PC-9 (cell line): ENCODE results near the gene GBX1. TPM values are rescaled to one million over a fixed set of nuclear protein-coding genes. Genes with fewer than 3 reads are reported as not detected.

ENCODE experiments used
- BruUV-seq: library from RNA; stranded (reverse); fragments of 400-500 nt; replicated peaks from 2 replicates; lab custom pipeline; 2021; lab: Mats Ljungman, UMichigan
- CTCF ChIA-PET: fragments of 300-600 bp; sonication (Branson Sonifier 250); formaldehyde crosslinking; loops from one replicate; lab custom pipeline; 2022; ENCODE audit warnings: antibody characterized with exemption; lab: Charles Lee
- POLR2A ChIA-PET: fragments of 300-600 bp; sonication (Branson Sonifier 250); formaldehyde crosslinking; loops from one replicate; lab custom pipeline; 2022; ENCODE audit warnings: antibody characterized with exemption; ENCODE audit not compliant: unreplicated experiment; lab: Charles Lee
- DNase-seq, 2 experiments: peaks; one replicate each; pipeline versions ENCODE4 v3.0.0 to v3.0.0-alpha.2; 2015 to 2022; ENCODE audit warnings: mixed read lengths in 1 of 2
- H2AFZ ChIP-seq: fragments of 200-600 bp; sonication (generic); 2 replicates; pipeline ENCODE4 v1.8.1; 2017; ENCODE audit warnings: antibody characterized with exemption
- H3F3A ChIP-seq: fragments of 200-600 bp; sonication (generic); 2 replicates; pipeline ENCODE4 v1.8.1; 2017; ENCODE audit warnings: antibody characterized with exemption, mild to moderate bottlenecking, low read depth; ENCODE audit not compliant: insufficient read depth
- H3K27ac ChIP-seq: fragments of 200-600 bp; sonication (generic); 2 replicates; pipeline ENCODE4 v1.6.1; 2016; ENCODE audit warnings: mixed run types
- H3K27me3 ChIP-seq: fragments of 200-600 bp; sonication (generic); 2 replicates; pipeline ENCODE4 v1.6.1; 2016; ENCODE audit warnings: low read depth, mixed run types; ENCODE audit not compliant: insufficient read depth
- H3K36me3 ChIP-seq: fragments of 200-600 bp; sonication (generic); 2 replicates; pipeline ENCODE4 v1.6.1; 2016; ENCODE audit warnings: low read depth, mixed run types
- H3K4me1 ChIP-seq: fragments of 200-600 bp; sonication (generic); replicated peaks from 2 replicates; pipeline ENCODE4 v1.6.1; 2016; ENCODE audit warnings: mixed run types; ENCODE audit not compliant: insufficient read depth
- H3K4me2 ChIP-seq: fragments of 200-600 bp; sonication (generic); 2 replicates; pipeline ENCODE4 v1.6.1; 2017; ENCODE audit warnings: mixed run types
- H3K4me3 ChIP-seq: fragments of 200-600 bp; sonication (generic); 2 replicates; pipeline ENCODE4 v1.6.1; 2016; ENCODE audit warnings: mixed run types
- H3K79me2 ChIP-seq: fragments of 200-600 bp; sonication (generic); 2 replicates; pipeline ENCODE4 v1.6.1; 2017; ENCODE audit warnings: low read depth, mixed run types
- H3K9me2 ChIP-seq: fragments of 200-600 bp; sonication (generic); 2 replicates; pipeline ENCODE4 v1.8.1; 2017; ENCODE audit warnings: mild to moderate bottlenecking; ENCODE audit not compliant: insufficient read depth
- H3K9me3 ChIP-seq: fragments of 200-600 bp; sonication (generic); 2 replicates; pipeline ENCODE4 v1.8.1; 2016; ENCODE audit warnings: low read depth; ENCODE audit not compliant: insufficient read depth
- H4K20me1 ChIP-seq: fragments of 200-600 bp; sonication (generic); 2 replicates; pipeline ENCODE4 v1.8.1; 2017; ENCODE audit not compliant: insufficient read depth
- CTCF ChIP-seq: fragments of 200-600 bp; sonication (generic); conservative IDR thresholded peaks from 2 replicates; pipeline ENCODE4 v1.6.1; 2017; ENCODE audit warnings: mixed run types, antibody characterized with exemption, mild to moderate bottlenecking, moderate library complexity
- EZH2 ChIP-seq: fragments of 200-600 bp; sonication (generic); IDR thresholded peaks from 2 replicates; pipeline ENCODE4 v1.8.0; 2017; ENCODE audit warnings: antibody characterized with exemption, low read depth
- intact Hi-C: fragments of 100-400 bp; cut with micrococcal nuclease; formaldehyde crosslinking; loops from one replicate; pipeline ENCODE4 v1.10.0; 2022; ENCODE audit not compliant: unreplicated experiment
- total RNA-seq: library from RNA; stranded (reverse); gene quantifications from 2 replicates; pipeline ENCODE4 v1.2.3, GENCODE V29; 2021

The GBX1 gene
- total RNA-seq, 1 experiment from 2014 or later: not detected

DNA sequence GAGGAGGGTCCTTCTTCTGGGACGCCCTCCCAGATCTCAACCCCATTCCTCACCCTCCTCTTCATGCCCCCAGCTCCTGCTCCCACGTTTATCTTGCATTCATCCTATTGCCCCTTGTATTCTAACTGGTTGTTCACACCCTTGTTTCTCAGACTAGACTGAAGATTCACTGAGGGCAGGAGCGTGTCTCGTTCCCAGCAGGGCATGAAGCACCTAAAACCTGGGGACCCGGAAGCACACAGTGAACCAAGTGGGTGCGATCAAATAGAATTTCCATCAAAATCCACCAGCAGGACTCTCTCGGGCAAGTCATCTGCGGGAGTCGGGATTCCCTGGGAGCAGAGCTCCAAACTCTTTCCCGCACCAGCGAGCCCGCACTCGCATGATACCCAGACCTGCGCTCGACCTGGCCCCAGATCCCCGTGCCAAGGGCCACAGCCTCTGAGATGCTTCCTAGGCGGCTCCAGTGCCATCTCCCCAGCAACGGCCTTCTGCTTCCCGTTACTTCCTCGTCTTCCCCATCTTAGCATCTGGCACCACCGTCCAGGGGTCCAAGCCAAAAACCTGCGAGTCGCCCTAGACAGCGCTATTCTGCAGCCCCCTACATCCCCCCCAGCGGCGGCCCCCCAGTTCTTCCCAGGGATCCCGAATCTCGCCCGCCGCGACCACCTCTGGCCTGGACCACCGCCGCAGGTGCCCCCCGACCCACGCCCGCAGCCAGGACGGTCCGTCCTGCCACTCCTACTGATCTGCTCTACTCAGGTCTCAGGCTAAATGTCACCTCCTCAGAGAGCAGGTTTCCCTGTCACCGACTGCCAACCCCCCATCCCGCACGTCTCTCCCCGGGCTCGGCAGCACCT is 6.1 kb upstream of the GBX1 start:
- Histone ChIP-seq H3K9me2 (no peaks in the 10 kb centered on the region), H3K4me2 (no peak overlapping the region), H3K36me3 (no peaks in the 10 kb centered on the region), H3K27me3 (peaks cover 67% of the 10 kb centered on the region), H3K9me3 (no peaks in the 10 kb centered on the region), H3F3A (no peaks in the 10 kb centered on the region), H3K27ac (no peak overlapping the region), H3K4me1 (no peaks in the 10 kb centered on the region), H3K4me3 (no peak overlapping the region), H4K20me1 (no peaks in the 10 kb centered on the region; the same call in 1 of the 2 replicates), H2AFZ (no peak overlapping the region), H3K79me2 (no peaks in the 10 kb centered on the region)
- no peak for DNase-seq
- ChIA-PET POLR2A (no interaction called here), CTCF (no interaction called here)
- BruUV-seq: no TSS peak
- TF ChIP-seq CTCF (no peak), EZH2 (no peak)
- intact Hi-C loops: loop anchor here (2.0 to 10.0 kb wide), 6 partner anchors 69 to 889 kb away; partner anchors contain the start of gene ABCB8

- Histone ChIP-seq H4K20me1 (no peaks in the 10 kb centered on the region; the same call in 1 of the 2 replicates), H3K4me2 (no peak overlapping the region), H2AFZ (no peak overlapping the region), H3K36me3 (no peaks in the 10 kb centered on the region), H3K27me3 (peaks cover 61% of the 10 kb centered on the region), H3K9me2 (no peaks in the 10 kb centered on the region), H3K9me3 (no peaks in the 10 kb centered on the region), H3K4me3 (no peak overlapping the region), H3K27ac (no peak overlapping the region), H3K4me1 (no peaks in the 10 kb centered on the region), H3F3A (no peaks in the 10 kb centered on the region), H3K79me2 (no peaks in the 10 kb centered on the region)
- intact Hi-C loops: loop anchor here (1.0 to 10.0 kb wide), 10 partner anchors 48 to 888 kb away; partner anchors contain the start of gene ABCB8
- DNase-seq: peak; percentile 46 to 82
- no TSS peak for BruUV-seq
- TF ChIP-seq EZH2 (no peak), CTCF (peak; percentile 100)
- ChIA-PET POLR2A (no interaction called here), CTCF (no interaction called here)
These were observed 5.0 kb upstream of the GBX1 start for GRCh38 chr7:151172273-151173141.

DNA sequence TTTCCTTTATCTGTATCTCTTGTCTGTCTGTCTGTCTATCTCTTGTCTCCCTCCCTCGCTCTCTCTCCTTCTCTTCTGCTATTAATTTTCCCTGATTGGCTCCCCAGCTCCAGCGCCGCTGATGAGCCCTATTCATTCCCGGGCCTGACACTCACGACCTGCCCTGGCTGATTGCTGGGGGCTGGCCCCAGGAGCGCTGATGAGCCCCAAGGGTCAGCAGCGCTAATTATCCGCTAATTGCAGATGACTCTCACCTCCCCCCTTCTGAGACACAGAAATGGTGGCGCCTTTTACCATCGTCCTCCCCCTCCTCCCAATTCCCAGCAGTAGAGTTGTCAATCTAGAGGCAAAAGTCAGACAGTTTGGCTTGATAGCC is 1.3 kb upstream of the GBX1 start:
- H3K79me2 ChIP-seq: no peaks in the 10 kb centered on the region
- no peaks in the 10 kb centered on the region for H3K36me3 ChIP-seq
- no peak overlapping the region for H2AFZ ChIP-seq
- intact Hi-C loops: no loop called here
- H3F3A ChIP-seq: no peaks in the 10 kb centered on the region
- no peak for DNase-seq
- ChIA-PET CTCF (interaction anchor here (0.6 kb wide), 1 partner anchor 267 kb away, joined by 5 read pairs; no protein-coding TSS in a partner anchor), POLR2A (no interaction called here)
- H3K4me1 ChIP-seq: no peaks in the 10 kb centered on the region
- no peak overlapping the region for H3K27ac ChIP-seq
- H4K20me1 ChIP-seq: no peaks in the 10 kb centered on the region
- no peak overlapping the region for H3K4me2 ChIP-seq
- no TSS peak for BruUV-seq
- TF ChIP-seq CTCF: no peak
- no peak for TF ChIP-seq EZH2
- no peaks in the 10 kb centered on the region for H3K9me2 ChIP-seq
- no peak overlapping the region for H3K4me3 ChIP-seq
- no peaks in the 10 kb centered on the region for H3K9me3 ChIP-seq
- H3K27me3 ChIP-seq: peaks cover 68% of the 10 kb centered on the region
